ENCODE results near the gene ADAMTS6.

DNA sequence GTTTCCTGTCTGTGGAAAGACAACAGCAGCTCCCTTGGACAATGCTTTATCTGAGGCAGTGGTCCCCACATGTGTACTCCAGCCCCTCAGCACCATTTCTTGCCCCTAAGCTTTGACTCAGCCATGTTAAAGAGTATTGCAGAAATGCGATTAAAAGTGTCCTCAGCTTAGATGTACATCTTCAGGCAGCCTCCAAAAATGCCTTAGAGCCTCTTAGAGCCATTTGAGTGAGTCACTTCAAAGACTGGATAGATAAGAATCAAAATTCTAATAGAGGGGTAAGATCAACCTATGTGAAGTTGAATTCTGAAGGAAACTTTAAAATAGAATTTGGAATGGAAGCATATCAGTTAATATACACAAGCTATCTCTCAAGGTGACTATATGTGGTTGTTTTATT lies 296.3 kb downstream of the ADAMTS6 start:
- TF ChIP-seq, protein P1, sequence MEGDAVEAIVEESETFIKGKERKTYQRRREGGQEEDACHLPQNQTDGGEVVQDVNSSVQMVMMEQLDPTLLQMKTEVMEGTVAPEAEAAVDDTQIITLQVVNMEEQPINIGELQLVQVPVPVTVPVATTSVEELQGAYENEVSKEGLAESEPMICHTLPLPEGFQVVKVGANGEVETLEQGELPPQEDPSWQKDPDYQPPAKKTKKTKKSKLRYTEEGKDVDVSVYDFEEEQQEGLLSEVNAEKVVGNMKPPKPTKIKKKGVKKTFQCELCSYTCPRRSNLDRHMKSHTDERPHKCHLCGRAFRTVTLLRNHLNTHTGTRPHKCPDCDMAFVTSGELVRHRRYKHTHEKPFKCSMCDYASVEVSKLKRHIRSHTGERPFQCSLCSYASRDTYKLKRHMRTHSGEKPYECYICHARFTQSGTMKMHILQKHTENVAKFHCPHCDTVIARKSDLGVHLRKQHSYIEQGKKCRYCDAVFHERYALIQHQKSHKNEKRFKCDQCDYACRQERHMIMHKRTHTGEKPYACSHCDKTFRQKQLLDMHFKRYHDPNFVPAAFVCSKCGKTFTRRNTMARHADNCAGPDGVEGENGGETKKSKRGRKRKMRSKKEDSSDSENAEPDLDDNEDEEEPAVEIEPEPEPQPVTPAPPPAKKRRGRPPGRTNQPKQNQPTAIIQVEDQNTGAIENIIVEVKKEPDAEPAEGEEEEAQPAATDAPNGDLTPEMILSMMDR (IDR thresholded peaks at IDR 0.05): no peak
- TF ChIP-seq POLR2A (IDR thresholded peaks at IDR 0.05): no peak
- TF ChIP-seq POLR2AphosphoS5 (IDR thresholded peaks at IDR 0.05): no peak
